HCT116 (cell line): ENCODE measurements around the gene PXDN. TPM values are rescaled to one million over a fixed set of nuclear protein-coding genes. Genes with fewer than 3 reads are reported as not detected.

Source experiments
- ATAC-seq: fragments of 200-7000 bp; cut with Tn5 transposase; 2 replicates; pipeline ENCODE4 v1.9.1; 2020; ENCODE audit warnings: mild to moderate bottlenecking, moderate library complexity
- BruUV-seq: library from RNA; stranded (reverse); fragments of 400-500 nt; replicated peaks from 2 replicates; lab custom pipeline; 2021; lab: Mats Ljungman, UMichigan
- CTCF ChIA-PET: fragments of 300-600 bp; sonication (Branson Sonifier 250); formaldehyde crosslinking; loops from one replicate; lab custom pipeline; 2021; ENCODE audit warnings: antibody characterized with exemption; lab: Charles Lee
- POLR2A ChIA-PET: fragments of 300-600, 350-600 bp; sonication (Branson Sonifier 250); formaldehyde crosslinking; loops from one replicate; lab custom pipeline; 2021; ENCODE audit warnings: antibody characterized with exemption; lab: Charles Lee
- RAD21 ChIA-PET, 2 experiments: fragments of 300-600 bp; sonication (Branson Sonifier 250); formaldehyde crosslinking; loops; one replicate each; lab custom pipeline; 2023; ENCODE audit warnings: low total read pairs in 2 of 2; ENCODE audit not compliant: uncharacterized antibody in 2 of 2, unreplicated experiment in 2 of 2, low non-redundant PET in 1 of 2; lab: Charles Lee
- DNase-seq: peaks from one replicate; pipeline ENCODE4 v3.0.0-alpha.2; 2010; ENCODE audit warnings: low read depth, low spot score
- H2AFZ ChIP-seq: fragments of 200-600 bp; shearing (Covaris generic), sonication (generic); 2 replicates; pipeline ENCODE4 v1.6.1; 2017; ENCODE audit warnings: low read depth, mixed run types, mixed read lengths, antibody characterized with exemption, low read length; ENCODE audit not compliant: poor library complexity, severe bottlenecking
- H3K27ac ChIP-seq: 2 replicates; pipeline ENCODE4 v1.5.1; 2012; ENCODE audit warnings: low read depth, low read length
- H3K27me3 ChIP-seq: fragments of 200-600 bp; sonication (generic); 2 replicates; pipeline ENCODE4 v1.6.1; 2016; ENCODE audit warnings: mixed run types, low read length, mixed read lengths; ENCODE audit not compliant: insufficient read depth
- H3K36me3 ChIP-seq, 2 experiments: fragments of 200-500 bp in 1 of 2; fragments of 200-600 bp in 1 of 2; sonication (Bioruptor generic) in 1 of 2; sonication (generic) in 1 of 2; 2 replicates each; pipeline versions ENCODE4 v1.5.1 to v1.6.1; 2014 to 2016; ENCODE audit warnings: low read length in 2 of 2, inconsistent platforms in 1 of 2, mixed read lengths in 1 of 2, mixed run types in 1 of 2; ENCODE audit not compliant: insufficient read depth in 2 of 2, control insufficient read depth in 1 of 2
- H3K4me1 ChIP-seq, 2 experiments: fragments of 200-600 bp in 1 of 2; sonication (generic) in 1 of 2; 2 replicates each; pipeline versions ENCODE4 v1.5.1 to v1.6.1; 2012 to 2017; ENCODE audit warnings: low read length in 2 of 2, inconsistent platforms in 1 of 2, mild to moderate bottlenecking in 1 of 2, mixed read lengths in 1 of 2, mixed run types in 1 of 2, moderate library complexity in 1 of 2; ENCODE audit not compliant: insufficient read depth in 2 of 2, control insufficient read depth in 1 of 2
- H3K4me2 ChIP-seq: fragments of 200-600 bp; sonication (generic); 2 replicates; pipeline ENCODE4 v1.6.1; 2017; ENCODE audit warnings: mixed run types, low read length, mixed read lengths
- H3K4me3 ChIP-seq, 2 experiments: fragments of 200-600 bp in 1 of 2; sonication (generic) in 1 of 2; replicated peaks in 1 of 2; 2 replicates each; pipeline ENCODE4 v1.5.1; 2011 to 2016; ENCODE audit warnings: low read length in 2 of 2, control low read depth in 1 of 2, low read depth in 1 of 2, mild to moderate bottlenecking in 1 of 2, mixed read lengths in 1 of 2, mixed run types in 1 of 2
- H3K79me2 ChIP-seq: fragments of 200-600 bp; sonication (generic); 2 replicates; pipeline ENCODE4 v1.6.1; 2017; ENCODE audit warnings: mild to moderate bottlenecking, mixed run types, low read length, moderate library complexity, mixed read lengths; ENCODE audit not compliant: insufficient read depth
- H3K9ac ChIP-seq: fragments of 200-600 bp; sonication (generic); 2 replicates; pipeline ENCODE4 v1.6.1; 2016; ENCODE audit warnings: low read length, mixed read lengths
- H3K9me2 ChIP-seq: fragments of 200-600 bp; sonication (generic), shearing (Covaris generic); 2 replicates; pipeline ENCODE4 v1.6.1; 2017; ENCODE audit warnings: mixed run types, mild to moderate bottlenecking, moderate library complexity; ENCODE audit not compliant: insufficient read depth
- H3K9me3 ChIP-seq, 2 experiments: fragments of 200-500 bp in 1 of 2; fragments of 200-600 bp in 1 of 2; sonication (Bioruptor generic) in 1 of 2; sonication (generic) in 1 of 2; 2 replicates each; pipeline ENCODE4 v1.6.1; 2014 to 2017; ENCODE audit warnings: low read length in 2 of 2, mixed read lengths in 2 of 2, inconsistent platforms in 1 of 2, low read depth in 1 of 2, mild to moderate bottlenecking in 1 of 2, mixed run types in 1 of 2, moderate library complexity in 1 of 2; ENCODE audit not compliant: control insufficient read depth in 1 of 2, insufficient read depth in 1 of 2
- H4K20me1 ChIP-seq: fragments of 200-600 bp; sonication (generic), shearing (Covaris generic); 2 replicates; pipeline ENCODE4 v1.6.1; 2017; ENCODE audit warnings: mixed run types, mild to moderate bottlenecking, moderate library complexity; ENCODE audit not compliant: insufficient read depth
- CBX3 ChIP-seq: IDR thresholded peaks from 2 replicates; pipeline ENCODE4 v1.6.1; 2012; ENCODE audit warnings: low read depth
- CEBPB ChIP-seq: IDR thresholded peaks from 2 replicates; pipeline ENCODE4 v1.6.1; 2012; ENCODE audit warnings: low read depth
- CTCF ChIP-seq, 3 experiments: fragments of 200-600 bp in 1 of 3; sonication (generic) in 1 of 3; IDR thresholded peaks in 2 of 3; conservative IDR thresholded peaks in 1 of 3; 2 replicates each; pipeline ENCODE4 v1.5.1; 2012 to 2017; ENCODE audit warnings: low read depth in 2 of 3, low read length in 2 of 3, antibody characterized with exemption in 1 of 3, borderline replicate concordance in 1 of 3, control low read depth in 1 of 3, mild to moderate bottlenecking in 1 of 3, mixed read lengths in 1 of 3, mixed run types in 1 of 3, moderate library complexity in 1 of 3; ENCODE audit not compliant: insufficient read depth in 1 of 3
- ELF1 ChIP-seq: IDR thresholded peaks from 2 replicates; pipeline ENCODE4 v1.6.1; 2012; ENCODE audit warnings: low read depth, borderline replicate concordance
- EZH2 ChIP-seq: fragments of 200-600 bp; sonication (generic); IDR thresholded peaks from 2 replicates; pipeline ENCODE4 v1.6.1; 2017; ENCODE audit warnings: antibody characterized with exemption, mixed run types
- EZH2phosphoT487 ChIP-seq: fragments of 200-600 bp; IDR thresholded peaks from 2 replicates; pipeline ENCODE4 v1.6.1; 2018; ENCODE audit warnings: antibody characterized with exemption, borderline replicate concordance
- FOSL1 ChIP-seq: IDR thresholded peaks from 2 replicates; pipeline ENCODE4 v1.6.1; 2012; ENCODE audit warnings: low read depth
- MAX ChIP-seq: IDR thresholded peaks from 2 replicates; pipeline ENCODE4 v1.6.1; 2012
- POLR2A ChIP-seq: IDR thresholded peaks from 2 replicates; pipeline ENCODE4 v1.7.0; 2011; ENCODE audit warnings: borderline replicate concordance; ENCODE audit not compliant: insufficient read depth, insufficient read length; ENCODE audit errors: extremely low read depth
- RAD21 ChIP-seq: IDR thresholded peaks from 2 replicates; pipeline ENCODE4 v1.6.1; 2012; ENCODE audit warnings: low read depth, mild to moderate bottlenecking
- SIN3A ChIP-seq: IDR thresholded peaks from 2 replicates; pipeline ENCODE4 v1.6.1; 2012; ENCODE audit warnings: low read depth
- SRF ChIP-seq: IDR thresholded peaks from 2 replicates; pipeline ENCODE4 v1.6.1; 2012; ENCODE audit warnings: low read depth
- YY1 ChIP-seq: IDR thresholded peaks from 2 replicates; pipeline ENCODE4 v1.6.1; 2011; ENCODE audit warnings: low read length, low read depth, moderate library complexity, mild to moderate bottlenecking; ENCODE audit not compliant: insufficient replicate concordance; ENCODE audit errors: extremely low read depth
- ZBTB33 ChIP-seq: IDR thresholded peaks from 2 replicates; pipeline ENCODE4 v1.6.1; 2011; ENCODE audit warnings: mild to moderate bottlenecking, low read length, moderate library complexity; ENCODE audit not compliant: insufficient replicate concordance; ENCODE audit errors: extremely low read depth
- ZNF274 ChIP-seq: fragments of 200-500 bp; sonication (Bioruptor generic); IDR thresholded peaks from 2 replicates; pipeline ENCODE4 v1.6.1; 2014; ENCODE audit warnings: mild to moderate bottlenecking, low read depth, low read length, inconsistent platforms
- intact Hi-C: fragments of 100-400 bp; cut with micrococcal nuclease; formaldehyde crosslinking; loops from 2 replicates; pipeline ENCODE4 v1.10.0; 2022
- total RNA-seq: library from RNA; stranded (reverse); gene quantifications from one replicate; pipeline ENCODE4 v1.2.1, GENCODE V29; 2021; ENCODE audit not compliant: unreplicated experiment
- TF ChIP-seq, protein P1 (sequence below): IDR thresholded peaks from 2 replicates; pipeline ENCODE4 v1.6.1; 2012; ENCODE audit warnings: low read depth

Gene PXDN
- total RNA-seq, 1 experiment from 2014 or later: 10.7 TPM

DNA sequence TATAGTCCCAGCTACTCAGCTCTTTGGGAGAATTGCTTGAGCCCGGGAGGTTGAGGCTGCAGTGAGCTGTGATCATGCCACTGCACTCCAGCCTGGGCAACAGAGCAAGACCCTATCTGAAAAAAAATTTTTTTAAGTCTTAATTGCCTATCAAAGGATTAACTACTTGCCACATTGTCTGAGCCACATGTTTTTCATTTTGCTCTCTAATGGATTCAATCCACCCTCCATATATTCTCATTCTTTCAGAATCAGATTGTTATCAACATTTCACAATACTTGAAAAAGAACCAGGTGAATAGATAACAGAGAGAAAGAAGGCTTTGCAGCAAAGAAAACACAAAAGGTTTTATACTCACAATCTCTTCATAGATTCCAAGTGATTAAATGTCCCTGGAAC, 61.0 kb downstream of the PXDN start:
- DNase-seq (no peak), ATAC-seq (no peak)
- POLR2A ChIA-PET: interaction anchor here (0.6 kb wide), 1 partner anchor 21 kb away, joined by 4 read pairs; no protein-coding TSS in a partner anchor
- H3K4me1 ChIP-seq: peaks cover 0 to 11% of the 10 kb centered on the region in 2 experiments; a peak in 1 of 4 replicates
- BruUV-seq: no TSS peak
- H2AFZ ChIP-seq: no peak overlapping the region
- no peaks in the 10 kb centered on the region for H3K9me3 ChIP-seq
- no peaks in the 10 kb centered on the region for H3K9me2 ChIP-seq
- no peak overlapping the region for H3K4me3 ChIP-seq
- no peaks in the 10 kb centered on the region for H3K27me3 ChIP-seq
- no peak overlapping the region for H3K4me2 ChIP-seq
- CTCF ChIA-PET: no interaction called here
- H3K79me2 ChIP-seq: no peaks in the 10 kb centered on the region
- intact Hi-C loops: no loop called here
- no peaks in the 10 kb centered on the region for H4K20me1 ChIP-seq
- no peaks in the 10 kb centered on the region for H3K36me3 ChIP-seq
- H3K27ac ChIP-seq: no peak overlapping the region
- TF ChIP-seq EZH2 (no peak), RAD21 (no peak), ZNF274 (no peak), EZH2phosphoT487 (no peak), FOSL1 (no peak), POLR2A (no peak), SRF (no peak), YY1 (no peak), CTCF (IDR thresholded peaks at IDR 0.05 in 2 of 3, conservative IDR thresholded peaks at IDR 0.05 in 1 of 3; ENCODE audit: borderline replicate concordance in 1 of 3, insufficient read depth in 1 of 3, low read depth in 2 of 3, low read length in 2 of 3) (no peak), SIN3A (no peak), CEBPB (no peak), ZBTB33 (no peak), MAX (no peak), ELF1 (no peak), CBX3 (no peak)
- TF ChIP-seq, protein P1, sequence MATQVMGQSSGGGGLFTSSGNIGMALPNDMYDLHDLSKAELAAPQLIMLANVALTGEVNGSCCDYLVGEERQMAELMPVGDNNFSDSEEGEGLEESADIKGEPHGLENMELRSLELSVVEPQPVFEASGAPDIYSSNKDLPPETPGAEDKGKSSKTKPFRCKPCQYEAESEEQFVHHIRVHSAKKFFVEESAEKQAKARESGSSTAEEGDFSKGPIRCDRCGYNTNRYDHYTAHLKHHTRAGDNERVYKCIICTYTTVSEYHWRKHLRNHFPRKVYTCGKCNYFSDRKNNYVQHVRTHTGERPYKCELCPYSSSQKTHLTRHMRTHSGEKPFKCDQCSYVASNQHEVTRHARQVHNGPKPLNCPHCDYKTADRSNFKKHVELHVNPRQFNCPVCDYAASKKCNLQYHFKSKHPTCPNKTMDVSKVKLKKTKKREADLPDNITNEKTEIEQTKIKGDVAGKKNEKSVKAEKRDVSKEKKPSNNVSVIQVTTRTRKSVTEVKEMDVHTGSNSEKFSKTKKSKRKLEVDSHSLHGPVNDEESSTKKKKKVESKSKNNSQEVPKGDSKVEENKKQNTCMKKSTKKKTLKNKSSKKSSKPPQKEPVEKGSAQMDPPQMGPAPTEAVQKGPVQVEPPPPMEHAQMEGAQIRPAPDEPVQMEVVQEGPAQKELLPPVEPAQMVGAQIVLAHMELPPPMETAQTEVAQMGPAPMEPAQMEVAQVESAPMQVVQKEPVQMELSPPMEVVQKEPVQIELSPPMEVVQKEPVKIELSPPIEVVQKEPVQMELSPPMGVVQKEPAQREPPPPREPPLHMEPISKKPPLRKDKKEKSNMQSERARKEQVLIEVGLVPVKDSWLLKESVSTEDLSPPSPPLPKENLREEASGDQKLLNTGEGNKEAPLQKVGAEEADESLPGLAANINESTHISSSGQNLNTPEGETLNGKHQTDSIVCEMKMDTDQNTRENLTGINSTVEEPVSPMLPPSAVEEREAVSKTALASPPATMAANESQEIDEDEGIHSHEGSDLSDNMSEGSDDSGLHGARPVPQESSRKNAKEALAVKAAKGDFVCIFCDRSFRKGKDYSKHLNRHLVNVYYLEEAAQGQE: no peak
- TF ChIP-seq, all 23 proteins: peak for 0
- H3K9ac ChIP-seq: no peak overlapping the region
- RAD21 ChIA-PET: no interaction called here
